AG04449 (cell line): ENCODE data around the gene CHAD.

Experiments used
- CTCF ChIA-PET: fragments of 350-600 bp; formaldehyde crosslinking; extraction: SDS; loops from one replicate; lab custom pipeline; 2021; ENCODE audit warnings: antibody characterized with exemption; lab: Yijun Ruan, JAX
- POLR2A ChIA-PET: fragments of 400-600, 350-600 bp; formaldehyde crosslinking; extraction: SDS; loops from one replicate; lab custom pipeline; 2020; ENCODE audit warnings: antibody characterized with exemption, inconsistent platforms; lab: Yijun Ruan, JAX
- DNase-seq: peaks from one replicate; pipeline ENCODE4 v3.0.0-alpha.2; 2010; ENCODE audit warnings: low read depth, low spot score
- H3K4me3 ChIP-seq: 2 replicates; pipeline ENCODE4 v1.5.1; 2011; ENCODE audit warnings: low read depth, mild to moderate bottlenecking, control low read depth, low read length
- CTCF ChIP-seq: IDR thresholded peaks from one replicate; pipeline ENCODE4 v1.5.1; 2011; ENCODE audit warnings: mild to moderate bottlenecking, moderate library complexity, low read length, control low read depth, inconsistent platforms; ENCODE audit not compliant: insufficient read depth; ENCODE audit errors: missing control alignments

The CHAD gene

GRCh38 chr17:50481648-50482047, 13.0 kb upstream of the CHAD start:
- H3K4me3 ChIP-seq, result no peak overlapping the region
- ChIA-PET POLR2A (no interaction called here), CTCF (interaction anchor here (0.7 to 7.2 kb wide), 19 partner anchors 9 to 370 kb away, joined by 3 to 78 read pairs (median 6); partner anchors contain the start of genes EPN3 and LRRC59)
- DNase-seq, result no peak
- no peak for TF ChIP-seq CTCF

GRCh38 chr17:50480854-50481490, 12.3 kb upstream of the CHAD start:
- CTCF ChIA-PET, result interaction anchor here (1.4 to 7.2 kb wide), 6 partner anchors 13 to 371 kb away, joined by 3 to 78 read pairs (median 30); partner anchors contain the start of gene LRRC59
- DNase-seq, result no peak
- POLR2A ChIA-PET, result no interaction called here
- no peak for TF ChIP-seq CTCF
- H3K4me3 ChIP-seq, result no peak overlapping the region

- no peak for TF ChIP-seq CTCF
- POLR2A ChIA-PET, result interaction anchor here (1.4 kb wide), 1 partner anchor 61 kb away, joined by 3 read pairs; no protein-coding TSS in a partner anchor
- CTCF ChIA-PET, result interaction anchor here (1.1 to 5.8 kb wide), 19 partner anchors 9 to 215 kb away, joined by 3 to 50 read pairs (median 4); partner anchors contain the start of genes EPN3, LRRC59 and SPATA20
- no peak for DNase-seq
- H3K4me3 ChIP-seq, result no peak overlapping the region; the same call in 1 of the 2 replicates
These were observed 11.6 kb upstream of the CHAD start for GRCh38 chr17:50480142-50480764.

GRCh38 chr17:50479522-50480141, 11.0 kb upstream of the CHAD start:
- ChIA-PET CTCF (interaction anchor here (0.7 to 3.7 kb wide), 38 partner anchors 9 to 311 kb away, joined by 3 to 39 read pairs (median 4); partner anchors contain the start of genes EPN3, LRRC59 and SPATA20), POLR2A (interaction anchor here (1.4 kb wide), 1 partner anchor 62 kb away, joined by 3 read pairs; no protein-coding TSS in a partner anchor)
- peak; percentile 21 for DNase-seq

More at GRCh38 chr17:50479522-50480141, 11.0 kb upstream of the CHAD start:
- peak; percentile 81 for TF ChIP-seq CTCF
- peak overlapping the region; percentile 81 for H3K4me3 ChIP-seq
